COLO668 (cell line): ENCODE results near the gene CTNNAL1.
A peak's percentile ranks its signal among the peaks of the same experiment; 100 is the strongest.
"Not testable (repeated sequence)": the region's sequence is repeated elsewhere in the genome, so short reads cannot be mapped to it uniquely, and the experiment has no call there.

Source experiments
- DNase-seq: peaks from one replicate; lab custom pipeline; 2025; ENCODE audit not compliant: unreplicated experiment; lab: John Stamatoyannopoulos, UW

Gene CTNNAL1

GRCh38 chr9:108994695-108995094, 18.6 kb downstream of the CTNNAL1 start:
- DNase-seq = no peak

- no peak for DNase-seq
Measured at GRCh38 chr9:108991479-108991878, 21.8 kb downstream of the CTNNAL1 start.

GRCh38 chr9:108983885-108984284, 29.4 kb downstream of the CTNNAL1 start:
- no peak for DNase-seq

GRCh38 chr9:108980893-108981292, 32.4 kb downstream of the CTNNAL1 start:
- DNase-seq = no peak

- DNase-seq = no peak
Measured at GRCh38 chr9:108978205-108978604, 35.1 kb downstream of the CTNNAL1 start.

GRCh38 chr9:108973895-108974294, 39.4 kb downstream of the CTNNAL1 start:
- no peak for DNase-seq

- no peak for DNase-seq
Measured at GRCh38 chr9:108972626-108973209, 40.6 kb downstream of the CTNNAL1 start.

- no peak for DNase-seq
Measured at GRCh38 chr9:108972186-108972585, 41.1 kb downstream of the CTNNAL1 start.

- DNase-seq = not testable (repeated sequence)
Measured at GRCh38 chr9:108971392-108971791, 41.9 kb downstream of the CTNNAL1 start.

- no peak for DNase-seq
Measured at GRCh38 chr9:108967916-108968315, 45.4 kb downstream of the CTNNAL1 start.

- no peak for DNase-seq
Measured at GRCh38 chr9:108963459-108964143, 49.7 kb downstream of the CTNNAL1 start.

- DNase-seq = no peak
Measured at GRCh38 chr9:108961151-108961550, 52.1 kb downstream of the CTNNAL1 start.

- no peak for DNase-seq
Measured at GRCh38 chr9:108960331-108960730, 53.0 kb downstream of the CTNNAL1 start.

- no peak for DNase-seq
Measured at GRCh38 chr9:108956631-108957026, 56.7 kb downstream of the CTNNAL1 start.

GRCh38 chr9:108956022-108956630, 57.2 kb downstream of the CTNNAL1 start:
- DNase-seq = no peak

- DNase-seq = no peak
Measured at GRCh38 chr9:108953983-108954574, 59.2 kb downstream of the CTNNAL1 start.

- DNase-seq = no peak
Measured at GRCh38 chr9:108951578-108951977, 61.7 kb downstream of the CTNNAL1 start.

GRCh38 chr9:108950168-108950567, 63.1 kb downstream of the CTNNAL1 start:
- no peak for DNase-seq

GRCh38 chr9:108939975-108940374, 73.3 kb downstream of the CTNNAL1 start:
- DNase-seq = no peak

GRCh38 chr9:108937561-108938305, 75.6 kb downstream of the CTNNAL1 start:
- no peak for DNase-seq

- peak; percentile 94 for DNase-seq
Measured at GRCh38 chr9:108934323-108934893, 78.9 kb downstream of the CTNNAL1 start, which contains the start of gene ABITRAM. Gene ABITRAM, plus strand, starts transcription at chr9:108934400. Its CDS starts 87 bp downstream, at chr9:108934487.
